MCF 10A (cell line): ENCODE measurements around the gene SNX30. TPM values are rescaled to one million over a fixed set of nuclear protein-coding genes. Genes with fewer than 3 reads are reported as not detected.

ENCODE experiments used
- BruUV-seq: library from RNA; stranded (reverse); fragments of 400-500 nt; replicated peaks from 2 replicates; lab custom pipeline; 2021; lab: Mats Ljungman, UMichigan
- CTCF ChIA-PET: fragments of 300-600 bp; sonication (Branson Sonifier 250); formaldehyde crosslinking; extraction: SDS; loops from one replicate; lab custom pipeline; 2021; ENCODE audit warnings: antibody characterized with exemption, inconsistent platforms; lab: Yijun Ruan, JAX
- POLR2A ChIA-PET: fragments of 300-600, 350-650 bp; sonication (Branson Sonifier 250); formaldehyde crosslinking; extraction: SDS; loops from one replicate; lab custom pipeline; 2020; ENCODE audit warnings: antibody characterized with exemption, inconsistent platforms; lab: Yijun Ruan, JAX
- DNase-seq: peaks from one replicate; pipeline ENCODE4 v3.0.0-alpha.2; 2018; ENCODE audit not compliant: unreplicated experiment
- H3K27ac Mint-ChIP-seq: one replicate; pipeline ENCODE4 v1.8.0; 2022; ENCODE audit warnings: mild to moderate bottlenecking, low read depth, mixed read lengths; ENCODE audit not compliant: unreplicated experiment
- H3K27me3 Mint-ChIP-seq: one replicate; pipeline ENCODE4 v1.8.0; 2022; ENCODE audit warnings: mixed read lengths; ENCODE audit not compliant: insufficient read depth, unreplicated experiment
- H3K36me3 Mint-ChIP-seq: one replicate; pipeline ENCODE4 v1.8.0; 2022; ENCODE audit warnings: mild to moderate bottlenecking, moderate library complexity, mixed read lengths; ENCODE audit not compliant: insufficient read depth, unreplicated experiment
- H3K4me1 Mint-ChIP-seq: one replicate; pipeline ENCODE4 v1.8.0; 2022; ENCODE audit warnings: mixed read lengths; ENCODE audit not compliant: insufficient read depth, unreplicated experiment
- H3K4me3 Mint-ChIP-seq: one replicate; pipeline ENCODE4 v1.8.0; 2022; ENCODE audit warnings: mild to moderate bottlenecking, moderate library complexity, mixed read lengths; ENCODE audit not compliant: unreplicated experiment
- H3K9me3 Mint-ChIP-seq: one replicate; pipeline ENCODE4 v1.8.0; 2022; ENCODE audit warnings: mixed read lengths; ENCODE audit not compliant: unreplicated experiment
- CTCF ChIP-seq: fragments of 200-600 bp; IDR thresholded peaks from one replicate; pipeline ENCODE4 v1.8.0; 2022; ENCODE audit warnings: antibody characterized with exemption, mild to moderate bottlenecking; ENCODE audit not compliant: unreplicated experiment
- intact Hi-C: fragments of 100-400 bp; cut with micrococcal nuclease; formaldehyde crosslinking; loops from 2 replicates; pipeline ENCODE4 v1.14.1; 2022
- total RNA-seq: library from RNA; stranded (reverse); gene quantifications from 2 replicates; pipeline ENCODE4 v1.2.3, GENCODE V29; 2022

The SNX30 gene
- total RNA-seq, 1 experiment from 2014 or later = 9.6 TPM

- ChIA-PET POLR2A (interaction anchor here (0.6 kb wide), 1 partner anchor 18 kb away, joined by 3 read pairs; no protein-coding TSS in a partner anchor), CTCF (interaction anchor here (0.7 to 1.3 kb wide), 2 partner anchors 8 to 84 kb away, joined by 3 to 5 read pairs; no protein-coding TSS in a partner anchor)
- TF ChIP-seq CTCF = no peak
- no peak overlapping the region for H3K27ac Mint-ChIP-seq
- no peaks in the 10 kb centered on the region for H3K27me3 Mint-ChIP-seq
- intact Hi-C loops = no loop called here
- BruUV-seq = no TSS peak
- no peak for DNase-seq
- H3K4me3 Mint-ChIP-seq = no peak overlapping the region
- H3K36me3 Mint-ChIP-seq = peaks cover 5% of the 10 kb centered on the region
- peaks cover 8% of the 10 kb centered on the region for H3K4me1 Mint-ChIP-seq
- H3K9me3 Mint-ChIP-seq = no peaks in the 10 kb centered on the region
These were observed 21.0 kb downstream of the SNX30 start for GRCh38 chr9:112771359-112772214.

- Mint-ChIP-seq H3K36me3 (peaks cover 5% of the 10 kb centered on the region), H3K27ac (no peak overlapping the region), H3K27me3 (no peaks in the 10 kb centered on the region), H3K4me3 (no peak overlapping the region), H3K9me3 (no peaks in the 10 kb centered on the region), H3K4me1 (peaks cover 8% of the 10 kb centered on the region)
- ChIA-PET POLR2A (interaction anchor here (0.6 kb wide), 1 partner anchor 17 kb away, joined by 3 read pairs; no protein-coding TSS in a partner anchor), CTCF (interaction anchor here (0.7 to 1.3 kb wide), 2 partner anchors 8 to 84 kb away, joined by 3 to 5 read pairs; no protein-coding TSS in a partner anchor)
- no TSS peak for BruUV-seq
- intact Hi-C loops = no loop called here
- no peak for TF ChIP-seq CTCF
- no peak for DNase-seq
These were observed 21.6 kb downstream of the SNX30 start for GRCh38 chr9:112772215-112772509.

DNA sequence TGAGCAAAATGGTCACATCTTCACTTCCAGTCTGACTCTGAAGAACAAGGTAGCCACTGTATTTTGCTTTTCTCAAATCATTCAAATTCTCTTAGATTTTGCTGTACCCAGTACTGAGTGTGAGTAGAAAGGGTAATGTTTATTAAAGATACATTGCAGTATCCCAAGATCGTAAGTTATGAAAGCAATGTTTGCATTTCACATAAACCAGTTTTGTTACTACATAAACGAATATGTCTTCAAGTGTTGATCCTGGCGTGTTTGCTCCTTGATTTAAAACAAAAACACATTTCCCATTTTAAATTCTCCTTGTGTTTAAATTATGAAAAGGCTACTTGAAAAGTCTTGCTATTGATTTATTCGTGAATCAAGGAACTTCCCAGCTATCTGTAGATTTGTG lies 22.0 kb downstream of the SNX30 start:
- Mint-ChIP-seq H3K4me3 (no peak overlapping the region), H3K9me3 (no peaks in the 10 kb centered on the region), H3K27me3 (no peaks in the 10 kb centered on the region), H3K36me3 (peaks cover 5% of the 10 kb centered on the region), H3K27ac (no peak overlapping the region), H3K4me1 (peaks cover 8% of the 10 kb centered on the region)
- BruUV-seq = no TSS peak
- POLR2A ChIA-PET = no interaction called here
- no peak for TF ChIP-seq CTCF
- CTCF ChIA-PET = interaction anchor here (0.6 to 1.3 kb wide), 3 partner anchors 9 to 237 kb away, joined by 3 to 5 read pairs (median 3); no protein-coding TSS in a partner anchor
- no peak for DNase-seq
- intact Hi-C loops = no loop called here
